ENCODE measurements around the gene PTH2. TPM values are rescaled to one million over a fixed set of nuclear protein-coding genes. Genes with fewer than 3 reads are reported as not detected.
"Not testable (repeated sequence)": the region's sequence is repeated elsewhere in the genome, so short reads cannot be mapped to it uniquely, and the experiment has no call there.

The PTH2 gene
- total RNA-seq (2014; rRNA removed; shearing (Covaris generic)) = not detected in 2 replicates

- Histone ChIP-seq H3K9me3 (replicated peaks) (peaks cover 2% of the 10 kb centered on the region; the same call in 1 of the 2 replicates), H3K4me3 (no peak within 1 kb of the TSS), H3K36me3 (no peaks in the 10 kb centered on the region), H3K4me1 (replicated peaks) (peaks cover 16% of the 10 kb centered on the region), H3K27me3 (replicated peaks) (peaks cover 92% of the 10 kb centered on the region), H3K27ac (no peak within 1 kb of the TSS)
- no peak for DNase-seq (ENCODE audit: low read depth in 1 of 2, low spot score in 2 of 2)
Measured at GRCh38 chr19:49423071-49423984, at the start of gene PTH2. Gene PTH2 (minus strand): TSS chr19:49423441. CDS start chr19:49423339, 102 bp downstream.

- Histone ChIP-seq H3K27me3 (replicated peaks) (no peaks in the 10 kb centered on the region), H3K9me3 (replicated peaks) (no peaks in the 10 kb centered on the region), H3K4me3 (no peak overlapping the region), H3K36me3 (peaks cover 11% of the 10 kb centered on the region), H3K27ac (no peak overlapping the region), H3K4me1 (replicated peaks) (peaks cover 4% of the 10 kb centered on the region)
- no peak for DNase-seq (ENCODE audit: low read depth in 1 of 2, low spot score in 2 of 2)
Measured at GRCh38 chr19:49472936-49473335, 49.7 kb upstream of the PTH2 start.

GRCh38 chr19:49470615-49470978, 47.4 kb upstream of the PTH2 start:
- H3K27ac ChIP-seq = no peak overlapping the region
- no peaks in the 10 kb centered on the region for H3K9me3 ChIP-seq (replicated peaks)
- DNase-seq (ENCODE audit: low read depth in 1 of 2, low spot score in 2 of 2) = no peak
- peaks cover 4% of the 10 kb centered on the region for H3K4me1 ChIP-seq (replicated peaks)
- H3K27me3 ChIP-seq (replicated peaks) = no peaks in the 10 kb centered on the region
- peaks cover 16% of the 10 kb centered on the region for H3K36me3 ChIP-seq
- no peak overlapping the region for H3K4me3 ChIP-seq

- no peaks in the 10 kb centered on the region for H3K9me3 ChIP-seq (replicated peaks)
- no peak for DNase-seq (ENCODE audit: low read depth in 1 of 2, low spot score in 2 of 2)
Measured at GRCh38 chr19:49469828-49470614, 46.8 kb upstream of the PTH2 start.

GRCh38 chr19:49468746-49469447, 45.7 kb upstream of the PTH2 start:
- H3K27me3 ChIP-seq (replicated peaks) = no peaks in the 10 kb centered on the region
- no peak overlapping the region for H3K27ac ChIP-seq
- H3K4me3 ChIP-seq = no peak overlapping the region
- H3K36me3 ChIP-seq = peaks cover 27% of the 10 kb centered on the region
- peaks cover 4% of the 10 kb centered on the region for H3K4me1 ChIP-seq (replicated peaks)
- no peaks in the 10 kb centered on the region for H3K9me3 ChIP-seq (replicated peaks)
- DNase-seq (ENCODE audit: low read depth in 1 of 2, low spot score in 2 of 2) = no peak

More at GRCh38 chr19:49469828-49470614, 46.8 kb upstream of the PTH2 start:
- no peak overlapping the region for H3K4me3 ChIP-seq
- H3K4me1 ChIP-seq (replicated peaks) = peaks cover 4% of the 10 kb centered on the region
- no peak overlapping the region for H3K27ac ChIP-seq
- peaks cover 21% of the 10 kb centered on the region for H3K36me3 ChIP-seq
- H3K27me3 ChIP-seq (replicated peaks) = no peaks in the 10 kb centered on the region

GRCh38 chr19:49468199-49468598, 45.0 kb upstream of the PTH2 start:
- peaks cover 29% of the 10 kb centered on the region for H3K36me3 ChIP-seq
- H3K27me3 ChIP-seq (replicated peaks) = no peaks in the 10 kb centered on the region
- no peak overlapping the region for H3K27ac ChIP-seq
- H3K4me3 ChIP-seq = no peak overlapping the region
- no peaks in the 10 kb centered on the region for H3K4me1 ChIP-seq (replicated peaks)
- H3K9me3 ChIP-seq (replicated peaks) = no peaks in the 10 kb centered on the region
- DNase-seq (ENCODE audit: low read depth in 1 of 2, low spot score in 2 of 2) = no peak

GRCh38 chr19:49465371-49465770, 42.1 kb upstream of the PTH2 start:
- no peaks in the 10 kb centered on the region for H3K4me1 ChIP-seq (replicated peaks)
- no peaks in the 10 kb centered on the region for H3K9me3 ChIP-seq (replicated peaks)
- H3K27ac ChIP-seq = no peak overlapping the region
- no peak overlapping the region for H3K4me3 ChIP-seq
- peaks cover 29% of the 10 kb centered on the region for H3K36me3 ChIP-seq
- no peak for DNase-seq (ENCODE audit: low read depth in 1 of 2, low spot score in 2 of 2)
- H3K27me3 ChIP-seq (replicated peaks) = no peaks in the 10 kb centered on the region

GRCh38 chr19:49463960-49464740, 40.9 kb upstream of the PTH2 start:
- Histone ChIP-seq H3K27ac (no peak overlapping the region), H3K27me3 (replicated peaks) (no peaks in the 10 kb centered on the region), H3K9me3 (replicated peaks) (no peaks in the 10 kb centered on the region), H3K4me3 (no peak overlapping the region), H3K36me3 (peaks cover 28% of the 10 kb centered on the region), H3K4me1 (replicated peaks) (no peaks in the 10 kb centered on the region)
- DNase-seq (ENCODE audit: low read depth in 1 of 2, low spot score in 2 of 2) = no peak

GRCh38 chr19:49462492-49462891, 39.3 kb upstream of the PTH2 start:
- H3K4me3 ChIP-seq = no peak overlapping the region
- no peaks in the 10 kb centered on the region for H3K9me3 ChIP-seq (replicated peaks)
- DNase-seq (ENCODE audit: low read depth in 1 of 2, low spot score in 2 of 2) = no peak
- no peaks in the 10 kb centered on the region for H3K27me3 ChIP-seq (replicated peaks)
- H3K27ac ChIP-seq = no peak overlapping the region
- H3K4me1 ChIP-seq (replicated peaks) = no peaks in the 10 kb centered on the region
- peaks cover 23% of the 10 kb centered on the region for H3K36me3 ChIP-seq

- Histone ChIP-seq H3K4me3 (no peak overlapping the region), H3K27me3 (replicated peaks) (no peaks in the 10 kb centered on the region), H3K27ac (no peak overlapping the region), H3K36me3 (peaks cover 23% of the 10 kb centered on the region), H3K4me1 (replicated peaks) (peaks cover under 1% of the 10 kb centered on the region; the same call in 1 of the 2 replicates), H3K9me3 (replicated peaks) (no peaks in the 10 kb centered on the region)
- DNase-seq (ENCODE audit: low read depth in 1 of 2, low spot score in 2 of 2) = no peak
Measured at GRCh38 chr19:49461656-49462055, 38.4 kb upstream of the PTH2 start.

GRCh38 chr19:49461130-49461529, 37.9 kb upstream of the PTH2 start:
- H3K9me3 ChIP-seq (replicated peaks); H3K4me1 ChIP-seq (replicated peaks); H3K27ac ChIP-seq; H3K27me3 ChIP-seq (replicated peaks); H3K4me3 ChIP-seq; DNase-seq (ENCODE audit: low read depth in 1 of 2, low spot score in 2 of 2): not testable (repeated sequence)
- peaks cover 23% of the 10 kb centered on the region for H3K36me3 ChIP-seq

- peaks cover 12% of the 10 kb centered on the region for H3K36me3 ChIP-seq
- no peaks in the 10 kb centered on the region for H3K27me3 ChIP-seq (replicated peaks)
- H3K4me3 ChIP-seq = no peak overlapping the region
- peaks cover 17% of the 10 kb centered on the region for H3K4me1 ChIP-seq (replicated peaks)
- H3K27ac ChIP-seq = no peak overlapping the region
- no peak for DNase-seq (ENCODE audit: low read depth in 1 of 2, low spot score in 2 of 2)
- no peaks in the 10 kb centered on the region for H3K9me3 ChIP-seq (replicated peaks)
Measured at GRCh38 chr19:49459388-49459787, 36.1 kb upstream of the PTH2 start.

GRCh38 chr19:49458567-49458903, 35.3 kb upstream of the PTH2 start:
- Histone ChIP-seq H3K9me3 (replicated peaks) (no peaks in the 10 kb centered on the region), H3K4me3 (no peak overlapping the region), H3K27me3 (replicated peaks) (no peaks in the 10 kb centered on the region), H3K4me1 (replicated peaks) (peaks cover 22% of the 10 kb centered on the region), H3K36me3 (peaks cover 5% of the 10 kb centered on the region), H3K27ac (no peak overlapping the region)
- no peak for DNase-seq (ENCODE audit: low read depth in 1 of 2, low spot score in 2 of 2)

Measured in SJSA1 (cell line).